Heart right ventricle (tissue), 16 donors: ENCODE data around the gene MASP1. TPM values are rescaled to one million over a fixed set of nuclear protein-coding genes. Genes with fewer than 3 reads are reported as not detected.

Experiments
- ATAC-seq, 8 donors: fragments of 200-7000 bp; cut with Tn5 transposase; one replicate each; pipeline ENCODE4 v1.9.1; 2020; ENCODE audit warnings: mild to moderate bottlenecking in 8 of 8, moderate library complexity in 8 of 8, moderate number of reproducible peaks in 1 of 8
- DNase-seq, 2 donors: peaks; one replicate each; pipeline ENCODE4 v3.0.0-alpha.2; 2020
- H3K27ac ChIP-seq, 10 donors: fragments of 200-600 bp; sonication (generic) in 2 of 10; one replicate each; pipeline versions ENCODE4 v1.5.0 to v1.8.0; 2020 to 2022; ENCODE audit warnings: mild to moderate bottlenecking in 3 of 10
- H3K27me3 ChIP-seq, 7 donors: fragments of 200-600 bp; one replicate each; pipeline ENCODE4 v1.8.0; 2021 to 2022; ENCODE audit warnings: mild to moderate bottlenecking in 2 of 7
- H3K36me3 ChIP-seq, 9 donors: fragments of 200-600 bp; sonication (generic) in 1 of 9; one replicate each; pipeline versions ENCODE4 v1.5.0 to v1.8.0; 2020 to 2022; ENCODE audit warnings: mild to moderate bottlenecking in 2 of 9
- H3K4me1 ChIP-seq, 9 donors: fragments of 200-600 bp; sonication (generic) in 1 of 9; one replicate each; pipeline versions ENCODE4 v1.5.0 to v1.8.0; 2020 to 2022; ENCODE audit warnings: mild to moderate bottlenecking in 4 of 9
- H3K4me3 ChIP-seq, 10 donors: fragments of 200-600 bp; sonication (generic) in 2 of 10; one replicate each; pipeline versions ENCODE4 v1.5.0 to v1.8.0; 2020 to 2022; ENCODE audit warnings: mild to moderate bottlenecking in 7 of 10, moderate library complexity in 2 of 10
- H3K9me3 ChIP-seq, 11 donors: fragments of 200-600 bp in 10 of 11; sonication (generic) in 2 of 11; one replicate each; pipeline versions ENCODE4 v1.5.0 to v1.8.0; 2013 to 2022; ENCODE audit warnings: mild to moderate bottlenecking in 2 of 11, control low read depth in 1 of 11, moderate library complexity in 1 of 11
- CTCF ChIP-seq, 9 donors: fragments of 200-600 bp; sonication (generic) in 2 of 9; IDR thresholded peaks; one replicate each; pipeline versions ENCODE4 v1.5.0 to v1.8.0; 2021 to 2022; ENCODE audit warnings: antibody characterized with exemption in 9 of 9, mild to moderate bottlenecking in 5 of 9, moderate library complexity in 1 of 9
- WGBS, 2 donors: extraction: QIAGEN DNeasy Blood & Tissue Kit; methylation state at CpG; one replicate each; pipeline ENCODE4 v1.1.7; 2013; ENCODE audit warnings: inconsistent platforms in 1 of 2; 5-methylcytosine and 5-hydroxymethylcytosine counted together
- intact Hi-C, 10 donors: fragments of 100-400 bp; cut with DNase I; formaldehyde crosslinking; loops; one replicate each; pipeline versions ENCODE4 v1.11.1 to v1.14.2; 2022
- polyA plus RNA-seq, 2 donors: library from polyadenylated mRNA; stranded (reverse); fragments of 200-250 nt; gene quantifications; one replicate each; pipeline ENCODE4 v1.2.3, GENCODE V29; 2013
- total RNA-seq, 10 donors: library from RNA; stranded (reverse); fragmentation: NEBNext Ultra II Directional in 3 of 10; extraction: Animal tissue kit (Norgen Biotek cat#: 25700) in 3 of 10; gene quantifications; one replicate each; pipeline versions ENCODE4 v1.2.1 to v1.2.4, GENCODE V29; 2021 to 2023
- donor health status: Arrhythmogenic right ventricular cardiomyopathy.
- donor health status: ischemic (EF 13 %, LVEDD 7.1; RV severe dilation, severe dysfunction).
- donor health status: healthy with polysubstance abuse.
- donor health status: DM: no; HTN: yes; CAD: no.
- donor health status: DM: no; HTN: no; CAD: no.
- donor health status: ischemic (EF 25% LVEDD 6.9; RV normal size, moderate dysfunction).
- donor health status: ischemic (EF 25% LVEDD 5.7; RV mildly dilated, moderate dysfunction).
- donor health status: healthy.
- donor health status: DM: yes; HTN: yes; CAD: no.
- donor health status: Ischemic cardiomyopathy.
- donor health status: ischemic (EF 35%, LVEDD 5.7; RV mildly dilated, moderate dysfunction).
- donor health status: nonischemic (EF 11% LVEDD 7.7; RV severe dilation, severe dysfunction).
- donor health status: DM: yes; HTN: yes; CAD: no.
- donor health status: PGD.
- donor health status: ischemic (EF 29% LVEDD 5.4; RV normal size, mild dysfunction).
- donor health status: nonischemic (EF 23%, LVEDD 6.1; RV moderate dilation, normal function).

MASP1 gene
- total and polyA plus RNA-seq, 12 donors, result 51.5 to 274 (median 211) TPM

GRCh38 chr3:187237741-187238140 lies 53.8 kb downstream of the MASP1 start:
- Histone ChIP-seq H3K36me3 (no peaks in the 10 kb centered on the region), H3K27me3 (no peaks in the 10 kb centered on the region), H3K4me3 (no peak overlapping the region), H3K27ac (no peak overlapping the region), H3K9me3 (no peaks in the 10 kb centered on the region), H3K4me1 (no peaks in the 10 kb centered on the region)
- no peak for DNase-seq
- no peak for TF ChIP-seq CTCF (IDR thresholded peaks at IDR 0.05)
- ATAC-seq, result no peak
- intact Hi-C loops, result no loop called here

GRCh38 chr3:187236962-187237361 lies 54.6 kb downstream of the MASP1 start:
- no peaks in the 10 kb centered on the region for H3K36me3 ChIP-seq
- no peaks in the 10 kb centered on the region for H3K27me3 ChIP-seq
- no peaks in the 10 kb centered on the region for H3K4me1 ChIP-seq
- no peaks in the 10 kb centered on the region for H3K9me3 ChIP-seq
- no peak for TF ChIP-seq CTCF (IDR thresholded peaks at IDR 0.05)
- no peak overlapping the region for H3K4me3 ChIP-seq
- intact Hi-C loops, result no loop called here
- no peak overlapping the region for H3K27ac ChIP-seq
- ATAC-seq, result no peak
- DNase-seq, result no peak
- 84 to 97% methylated on average over 1 of the region's 1 CpG for WGBS, 2 donors

- H3K9me3 ChIP-seq, result no peaks in the 10 kb centered on the region
- no peak overlapping the region for H3K4me3 ChIP-seq
- TF ChIP-seq CTCF (IDR thresholded peaks at IDR 0.05), result no peak
- no peaks in the 10 kb centered on the region for H3K27me3 ChIP-seq
- intact Hi-C loops, result loop anchor here in 2 of 10 donors (5.0 kb wide), 2 partner anchors 67 to 82 kb away; no protein-coding TSS in a partner anchor
- no peak for ATAC-seq
- no peak for DNase-seq
- H3K27ac ChIP-seq, result no peak overlapping the region
- H3K4me1 ChIP-seq, result no peaks in the 10 kb centered on the region
- WGBS, 2 donors, result 94 to 100% methylated on average over 1 of the region's 1 CpG
- no peaks in the 10 kb centered on the region for H3K36me3 ChIP-seq
Observed at GRCh38 chr3:187230011-187230410, 61.5 kb downstream of the MASP1 start.

- TF ChIP-seq CTCF (IDR thresholded peaks at IDR 0.05), result no peak
- Histone ChIP-seq H3K4me1 (no peaks in the 10 kb centered on the region), H3K27ac (no peak overlapping the region), H3K9me3 (no peaks in the 10 kb centered on the region), H3K36me3 (no peaks in the 10 kb centered on the region), H3K4me3 (no peak overlapping the region), H3K27me3 (no peaks in the 10 kb centered on the region)
- 89 to 93% methylated on average over 2 of the region's 2 CpGs for WGBS, 2 donors
- intact Hi-C loops, result loop anchor here in 5 of 10 donors (10.0 kb wide), 4 partner anchors 66 to 486 kb away; partner anchors contain the start of gene MASP1 (in 1 of the 5)
- DNase-seq, result no peak
- no peak for ATAC-seq
Observed at GRCh38 chr3:187228740-187229139, 62.8 kb downstream of the MASP1 start.
